Mesendoderm (in vitro differentiated cells): Measurements from ENCODE around the gene CR2. TPM values are rescaled to one million over a fixed set of nuclear protein-coding genes. Genes with fewer than 3 reads are reported as not detected.

Experiments
- DNase-seq: peaks from one replicate; pipeline ENCODE4 v3.0.0; 2013
- H2AK5ac ChIP-seq: 2 replicates; pipeline ENCODE4 v1.6.1; 2013; ENCODE audit warnings: low read length, inconsistent platforms
- H2BK120ac ChIP-seq: 2 replicates; pipeline ENCODE4 v1.6.1; 2013; ENCODE audit warnings: low read depth, mild to moderate bottlenecking, low read length, moderate library complexity, mixed read lengths
- H2BK15ac ChIP-seq: replicated peaks from 2 replicates; pipeline ENCODE4 v1.6.1; 2013; ENCODE audit warnings: low read depth, mild to moderate bottlenecking, moderate library complexity
- H2BK5ac ChIP-seq: 2 replicates; pipeline ENCODE4 v1.6.1; 2013; ENCODE audit warnings: low read length, inconsistent platforms
- H3K18ac ChIP-seq: 2 replicates; pipeline ENCODE4 v1.6.1; 2013; ENCODE audit warnings: mild to moderate bottlenecking, low read length, mixed read lengths
- H3K23ac ChIP-seq: one replicate; pipeline ENCODE4 v1.6.1; 2013; ENCODE audit warnings: low read length
- H3K27ac ChIP-seq: 2 replicates; pipeline ENCODE4 v1.5.1; 2013; ENCODE audit warnings: low read depth, mild to moderate bottlenecking, inconsistent platforms, low read length, moderate library complexity
- H3K27me3 ChIP-seq: 2 replicates; pipeline ENCODE4 v1.6.1; 2013; ENCODE audit warnings: low read length, control low read depth, mild to moderate bottlenecking, inconsistent platforms; ENCODE audit not compliant: insufficient read depth, poor library complexity
- H3K36me3 ChIP-seq: 2 replicates; pipeline ENCODE4 v1.6.1; 2013; ENCODE audit warnings: low read length, inconsistent platforms; ENCODE audit not compliant: control insufficient read depth, insufficient read depth
- H3K4ac ChIP-seq: one replicate; pipeline ENCODE4 v1.6.1; 2013; ENCODE audit warnings: low read depth, mild to moderate bottlenecking, low read length, moderate library complexity
- H3K4me1 ChIP-seq: 2 replicates; pipeline ENCODE4 v1.6.1; 2013; ENCODE audit warnings: low read depth, low read length, inconsistent platforms; ENCODE audit not compliant: control insufficient read depth
- H3K4me2 ChIP-seq: 2 replicates; pipeline ENCODE4 v1.6.1; 2013; ENCODE audit warnings: low read length
- H3K4me3 ChIP-seq: 2 replicates; pipeline ENCODE4 v1.5.1; 2013; ENCODE audit warnings: mild to moderate bottlenecking, low read length
- H3K56ac ChIP-seq: one replicate; pipeline ENCODE4 v1.6.1; 2013; ENCODE audit warnings: low read length
- H3K79me1 ChIP-seq: 2 replicates; pipeline ENCODE4 v1.6.1; 2013; ENCODE audit warnings: low read length, inconsistent platforms
- H3K79me2 ChIP-seq: 2 replicates; pipeline ENCODE4 v1.6.1; 2013; ENCODE audit warnings: mild to moderate bottlenecking, low read length; ENCODE audit not compliant: control insufficient read depth, insufficient read depth
- H3K9ac ChIP-seq: 2 replicates; pipeline ENCODE4 v1.6.1; 2013; ENCODE audit warnings: low read length, inconsistent platforms
- H4K5ac ChIP-seq: one replicate; pipeline ENCODE4 v1.6.1; 2013; ENCODE audit warnings: low read length
- H4K8ac ChIP-seq: one replicate; pipeline ENCODE4 v1.6.1; 2013; ENCODE audit warnings: low read depth, mild to moderate bottlenecking, control low read depth, low read length, moderate library complexity
- WGBS: extraction: QIAGEN DNeasy Blood & Tissue Kit; methylation state at CpG from one replicate; pipeline ENCODE4 v1.1.7; 2013; ENCODE audit warnings: low lambda C conversion rate, missing lambda C conversion rate; ENCODE audit not compliant: insufficient coverage; ENCODE audit errors: extremely low coverage; 5-methylcytosine and 5-hydroxymethylcytosine counted together
- polyA plus RNA-seq, 2 experiments: library from polyadenylated mRNA; stranded (reverse); fragments of 200-250 nt; gene quantifications; one replicate each; pipeline ENCODE4 v1.2.3, GENCODE V29; 2013

Gene CR2
- 0.51 TPM for polyA plus RNA-seq (2013, experiment 1 of 2)
- 0.57 TPM for polyA plus RNA-seq (2013, experiment 2 of 2)

DNA sequence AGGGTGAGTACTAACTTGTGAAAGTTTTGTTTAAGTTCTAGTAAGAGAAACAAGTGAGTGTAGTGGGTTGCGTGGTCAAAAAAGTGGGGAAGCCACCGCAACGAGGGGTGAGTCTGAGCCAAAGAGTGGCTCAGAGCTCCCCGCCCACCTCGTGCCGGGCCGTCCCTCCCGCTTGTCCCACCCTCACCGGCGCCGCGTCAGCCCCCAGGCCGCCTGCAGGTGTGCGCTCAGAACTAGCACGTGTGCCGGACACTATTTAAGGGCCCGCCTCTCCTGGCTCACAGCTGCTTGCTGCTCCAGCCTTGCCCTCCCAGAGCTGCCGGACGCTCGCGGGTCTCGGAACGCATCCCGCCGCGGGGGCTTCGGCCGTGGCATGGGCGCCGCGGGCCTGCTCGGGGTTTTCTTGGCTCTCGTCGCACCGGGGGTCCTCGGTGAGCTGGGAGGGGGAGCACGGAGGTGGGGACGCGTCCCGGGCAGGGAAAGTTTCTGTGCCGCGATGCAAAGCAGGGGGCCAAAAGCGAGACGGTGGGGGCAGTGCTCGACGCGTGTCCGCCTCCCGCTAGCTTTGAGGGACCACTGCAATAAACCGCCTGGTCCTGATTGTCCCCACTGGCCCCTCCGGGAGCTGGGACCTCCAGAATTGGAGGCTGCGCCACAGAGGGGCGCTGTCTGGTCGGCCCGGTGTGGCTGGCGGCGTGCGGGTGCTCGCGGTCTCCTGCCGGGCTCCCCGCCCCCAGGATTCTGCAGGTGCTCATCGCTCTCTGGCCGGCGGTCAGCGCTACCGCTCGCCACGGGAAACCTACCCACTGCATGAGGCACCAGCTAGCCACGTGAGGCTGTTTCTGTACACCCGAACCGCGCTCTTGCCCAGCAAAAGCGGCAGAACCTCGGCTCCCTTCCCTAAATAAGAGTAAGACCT is at the start of gene CR2:
CR2 (plus strand) TSS at position 283 of the 919 bp plus-strand sequence; CDS start at position 374, 91 bp downstream.
- Histone ChIP-seq H3K23ac (no peak within 1 kb of the TSS), H4K5ac (no peak within 1 kb of the TSS), H3K4ac (no peak within 1 kb of the TSS), H3K79me2 (no peaks in the 10 kb centered on the region), H3K36me3 (no peaks in the 10 kb centered on the region), H3K4me2 (peak within 1 kb of the TSS; percentile 76), H3K27me3 (peaks cover 8% of the 10 kb centered on the region), H4K8ac (no peak within 1 kb of the TSS), H2BK15ac (no peak within 1 kb of the TSS), H2BK120ac (no peak within 1 kb of the TSS), H3K9ac (peak within 1 kb of the TSS; percentile 39), H3K18ac (no peak within 1 kb of the TSS), H3K27ac (no peak within 1 kb of the TSS), H2AK5ac (no peak within 1 kb of the TSS), H2BK5ac (no peak within 1 kb of the TSS), H3K79me1 (no peaks in the 10 kb centered on the region), H3K4me3 (no peak within 1 kb of the TSS), H3K4me1 (no peaks in the 10 kb centered on the region), H3K56ac (peak within 1 kb of the TSS; percentile 58)
- WGBS, result no CpG with 5 or more reads among the region's 75 CpGs
- peak; percentile 70 for DNase-seq

DNA sequence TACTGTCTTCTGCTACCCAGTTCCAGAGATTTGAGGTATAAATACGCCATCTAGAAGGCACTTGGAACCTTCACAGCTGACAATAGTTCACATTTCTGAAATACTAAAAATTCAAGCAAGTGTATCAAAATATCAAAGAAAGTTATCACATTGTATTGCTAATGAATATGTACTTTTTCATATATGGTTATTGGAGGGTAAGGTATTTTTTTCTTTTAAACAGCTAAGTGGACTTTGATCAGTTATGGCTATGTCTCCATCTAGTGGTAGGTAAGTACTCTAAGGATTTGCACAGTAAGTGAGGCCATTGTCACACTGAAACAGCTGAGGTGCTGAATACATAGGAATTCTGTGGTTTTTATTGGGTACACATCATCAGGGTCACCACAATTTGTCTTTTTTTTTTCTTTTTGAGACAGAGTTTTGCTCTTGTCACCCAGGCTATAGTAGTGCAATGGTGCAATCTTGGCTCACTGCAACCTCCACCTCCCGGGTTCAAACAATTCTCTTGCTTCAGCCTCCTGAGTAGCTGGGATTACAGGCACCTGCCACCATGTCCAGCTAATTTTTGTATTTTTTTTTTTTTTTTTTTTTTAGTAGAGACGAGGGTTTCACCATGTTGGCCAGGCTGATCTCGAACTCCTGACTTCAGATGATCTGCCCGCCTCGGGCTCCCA is 49.1 kb upstream of the CR2 start:
- H3K79me2 ChIP-seq, result no peaks in the 10 kb centered on the region
- H3K23ac ChIP-seq, result no peak overlapping the region
- no peak overlapping the region for H3K4me2 ChIP-seq
- H3K27me3 ChIP-seq, result no peaks in the 10 kb centered on the region
- no peak overlapping the region for H2BK5ac ChIP-seq
- H2BK120ac ChIP-seq, result no peak overlapping the region
- no peak overlapping the region for H3K56ac ChIP-seq
- no peak overlapping the region for H3K4ac ChIP-seq
- no peaks in the 10 kb centered on the region for H3K36me3 ChIP-seq
- WGBS, result no CpG with 5 or more reads among the region's 6 CpGs
- no peaks in the 10 kb centered on the region for H3K79me1 ChIP-seq
- no peaks in the 10 kb centered on the region for H3K4me1 ChIP-seq
- DNase-seq, result peak; percentile 67
- H4K5ac ChIP-seq, result no peak overlapping the region
- no peak overlapping the region for H2BK15ac ChIP-seq
- H3K27ac ChIP-seq, result no peak overlapping the region
- H2AK5ac ChIP-seq, result no peak overlapping the region
- H3K18ac ChIP-seq, result no peak overlapping the region
- H3K4me3 ChIP-seq, result no peak overlapping the region
- H3K9ac ChIP-seq, result no peak overlapping the region
- no peak overlapping the region for H4K8ac ChIP-seq

GRCh38 chr1:207405814-207406213 is 48.3 kb upstream of the CR2 start:
- no peak overlapping the region for H3K4me3 ChIP-seq
- H3K27ac ChIP-seq, result no peak overlapping the region
- DNase-seq, result no peak
- no peak overlapping the region for H3K56ac ChIP-seq
- no peaks in the 10 kb centered on the region for H3K27me3 ChIP-seq
- H3K4me1 ChIP-seq, result no peaks in the 10 kb centered on the region
- H3K9ac ChIP-seq, result no peak overlapping the region
- H2BK15ac ChIP-seq, result no peak overlapping the region
- H2AK5ac ChIP-seq, result no peak overlapping the region
- H3K79me1 ChIP-seq, result no peaks in the 10 kb centered on the region
- no peaks in the 10 kb centered on the region for H3K79me2 ChIP-seq
- no peak overlapping the region for H4K8ac ChIP-seq
- H3K4ac ChIP-seq, result no peak overlapping the region
- no peak overlapping the region for H3K23ac ChIP-seq
- no peak overlapping the region for H3K4me2 ChIP-seq
- H3K18ac ChIP-seq, result no peak overlapping the region
- no peak overlapping the region for H2BK5ac ChIP-seq
- H2BK120ac ChIP-seq, result no peak overlapping the region
- H3K36me3 ChIP-seq, result no peaks in the 10 kb centered on the region
- no peak overlapping the region for H4K5ac ChIP-seq

DNA sequence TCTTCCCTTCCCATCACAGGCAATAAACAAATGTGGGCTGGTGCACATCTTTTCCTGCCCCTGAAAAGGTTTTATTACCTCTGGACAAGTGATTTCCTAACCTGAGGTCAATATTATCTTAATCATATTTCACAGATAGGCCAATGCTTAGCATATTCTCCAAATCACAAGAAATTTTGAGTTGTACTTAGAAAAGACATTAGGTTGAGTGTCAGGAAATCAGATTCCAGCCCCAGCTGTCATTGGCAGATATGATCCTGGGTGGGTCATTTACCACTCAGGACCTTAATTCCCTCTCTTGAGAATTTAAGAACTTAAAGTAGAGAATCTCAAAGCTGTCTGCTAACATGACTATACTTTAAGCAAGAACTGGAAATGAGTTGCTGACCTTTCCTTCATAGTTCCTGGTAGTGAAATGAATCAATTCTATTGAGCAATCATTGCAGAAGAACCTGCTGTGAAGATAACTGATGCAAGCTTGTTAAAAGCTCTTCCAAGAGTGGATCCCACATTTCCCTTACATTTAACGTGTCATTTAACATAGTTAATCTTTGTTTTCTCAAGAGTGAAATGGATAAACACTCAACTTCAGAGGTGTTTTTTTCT is 46.4 kb upstream of the CR2 start:
- no peak overlapping the region for H2BK120ac ChIP-seq
- H3K4me3 ChIP-seq, result no peak overlapping the region
- no peak overlapping the region for H3K9ac ChIP-seq
- no peak overlapping the region for H3K56ac ChIP-seq
- no peak overlapping the region for H4K5ac ChIP-seq
- no peaks in the 10 kb centered on the region for H3K4me1 ChIP-seq
- WGBS, result no CpG with 5 or more reads among the region's 1 CpG
- no peaks in the 10 kb centered on the region for H3K79me2 ChIP-seq
- H3K23ac ChIP-seq, result no peak overlapping the region
- no peak overlapping the region for H3K4me2 ChIP-seq
- no peak overlapping the region for H3K4ac ChIP-seq
- no peaks in the 10 kb centered on the region for H3K27me3 ChIP-seq
- H2BK15ac ChIP-seq, result no peak overlapping the region
- no peak for DNase-seq
- H2AK5ac ChIP-seq, result no peak overlapping the region
- no peaks in the 10 kb centered on the region for H3K79me1 ChIP-seq
- no peak overlapping the region for H3K18ac ChIP-seq
- no peak overlapping the region for H2BK5ac ChIP-seq
- H3K27ac ChIP-seq, result no peak overlapping the region
- no peak overlapping the region for H4K8ac ChIP-seq
- H3K36me3 ChIP-seq, result no peaks in the 10 kb centered on the region

DNA sequence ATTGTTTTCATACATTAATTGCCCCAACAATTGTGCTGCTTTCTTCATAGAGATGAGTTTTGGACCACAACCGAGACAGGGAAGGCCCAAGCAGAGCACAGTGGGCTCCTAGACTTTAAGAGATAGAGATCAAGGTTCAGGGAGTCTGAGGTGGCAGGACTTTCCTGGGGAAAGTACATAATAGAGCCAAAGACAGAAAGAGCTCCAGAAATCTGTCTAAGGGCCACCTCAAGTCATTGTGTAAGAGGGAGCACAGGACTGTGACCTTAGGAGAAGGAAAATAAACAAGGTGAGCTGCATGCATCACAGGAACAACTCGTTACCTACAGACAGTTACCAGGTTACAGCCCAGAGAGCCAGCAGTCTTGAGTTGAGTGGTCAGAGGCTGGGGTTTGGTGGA is 41.3 kb upstream of the CR2 start:
- Histone ChIP-seq H3K27ac (no peak overlapping the region), H2AK5ac (no peak overlapping the region), H4K8ac (no peak overlapping the region), H2BK15ac (no peak overlapping the region), H3K4me3 (no peak overlapping the region), H2BK120ac (no peak overlapping the region), H3K36me3 (no peaks in the 10 kb centered on the region), H3K23ac (no peak overlapping the region), H3K4me1 (no peaks in the 10 kb centered on the region), H3K4ac (no peak overlapping the region), H3K18ac (no peak overlapping the region), H3K9ac (no peak overlapping the region), H4K5ac (no peak overlapping the region), H3K56ac (no peak overlapping the region), H2BK5ac (no peak overlapping the region), H3K79me1 (no peaks in the 10 kb centered on the region), H3K27me3 (no peaks in the 10 kb centered on the region), H3K4me2 (no peak overlapping the region), H3K79me2 (no peaks in the 10 kb centered on the region)
- DNase-seq, result no peak
- WGBS, result no CpG with 5 or more reads among the region's 2 CpGs
